ENCODE measurements around the gene LAGE3.

The LAGE3 gene

GRCh38 chrX:154478728-154479622 is at the start of gene LAGE3:
Gene LAGE3, minus strand, starts transcription at chrX:154479281. Its CDS starts 366 bp downstream, at chrX:154478915.
- DNase-seq, result peak; percentile 86

- DNase-seq, result peak; percentile 72
Observed at GRCh38 chrX:154526901-154527675, 48.0 kb upstream of the LAGE3 start.

- no peak for DNase-seq
Observed at GRCh38 chrX:154525606-154526490, 46.8 kb upstream of the LAGE3 start.

GRCh38 chrX:154519389-154519788 is 40.3 kb upstream of the LAGE3 start:
- no peak for DNase-seq

- DNase-seq, result no peak
Observed at GRCh38 chrX:154517101-154517781, 38.2 kb upstream of the LAGE3 start.

- DNase-seq, result no peak
Observed at GRCh38 chrX:154516656-154517100, 37.6 kb upstream of the LAGE3 start.

GRCh38 chrX:154515966-154516655 is 37.0 kb upstream of the LAGE3 start, which contains the start of gene FAM3A:
Gene FAM3A, minus strand, starts transcription at chrX:154516232. Its CDS starts 460 bp downstream, at chrX:154515772.
- peak; percentile 86 for DNase-seq

GRCh38 chrX:154515090-154515965 is 36.2 kb upstream of the LAGE3 start:
- DNase-seq, result no peak

GRCh38 chrX:154513716-154514115 is 34.6 kb upstream of the LAGE3 start:
- DNase-seq, result no peak

GRCh38 chrX:154512879-154513553 is 33.9 kb upstream of the LAGE3 start:
- DNase-seq, result no peak

- no peak for DNase-seq
Observed at GRCh38 chrX:154511761-154512160, 32.7 kb upstream of the LAGE3 start.

GRCh38 chrX:154509455-154509854 is 30.4 kb upstream of the LAGE3 start:
- DNase-seq, result no peak

- DNase-seq, result no peak
Observed at GRCh38 chrX:154508384-154508745, 29.3 kb upstream of the LAGE3 start.

- DNase-seq, result no peak
Observed at GRCh38 chrX:154507673-154508383, 28.7 kb upstream of the LAGE3 start.

GRCh38 chrX:154506483-154507332 is 27.6 kb upstream of the LAGE3 start:
- no peak for DNase-seq

GRCh38 chrX:154505734-154506133 is 26.7 kb upstream of the LAGE3 start:
- DNase-seq, result peak; percentile 56

GRCh38 chrX:154502989-154503388 is 23.9 kb upstream of the LAGE3 start:
- DNase-seq, result no peak

- DNase-seq, result no peak
Observed at GRCh38 chrX:154502098-154502497, 23.0 kb upstream of the LAGE3 start.
